OCI-M1 (cell line): Measurements from ENCODE around the gene B4GALT6.

Experiments used
- DNase-seq: peaks from one replicate; lab custom pipeline; 2025; lab: John Stamatoyannopoulos, UW

B4GALT6 gene

GRCh38 chr18:31633392-31634330 is 50.7 kb downstream of the B4GALT6 start:
- peak; percentile 25 for DNase-seq

- no peak for DNase-seq
These were observed 52.0 kb downstream of the B4GALT6 start for GRCh38 chr18:31632356-31632755.

- DNase-seq, result no peak
These were observed 52.9 kb downstream of the B4GALT6 start for GRCh38 chr18:31631526-31631925.

GRCh38 chr18:31630549-31630948 is 53.8 kb downstream of the B4GALT6 start:
- no peak for DNase-seq

- peak; percentile 7 for DNase-seq
These were observed 58.0 kb downstream of the B4GALT6 start for GRCh38 chr18:31626409-31626808.

GRCh38 chr18:31624892-31625640 is 59.3 kb downstream of the B4GALT6 start:
- DNase-seq, result peak; percentile 66

- DNase-seq, result no peak
These were observed 65.1 kb downstream of the B4GALT6 start for GRCh38 chr18:31619291-31619690.

GRCh38 chr18:31618801-31619200 is 65.6 kb downstream of the B4GALT6 start:
- no peak for DNase-seq

GRCh38 chr18:31617031-31617717 is 67.2 kb downstream of the B4GALT6 start:
- DNase-seq, result no peak

- no peak for DNase-seq
These were observed 67.8 kb downstream of the B4GALT6 start for GRCh38 chr18:31616586-31616985.

- DNase-seq, result no peak
These were observed 70.3 kb downstream of the B4GALT6 start for GRCh38 chr18:31614044-31614443.

GRCh38 chr18:31612124-31612523 is 72.3 kb downstream of the B4GALT6 start:
- no peak for DNase-seq

GRCh38 chr18:31611511-31611910 is 72.9 kb downstream of the B4GALT6 start:
- DNase-seq, result no peak

- DNase-seq, result peak; percentile 46
These were observed 73.8 kb downstream of the B4GALT6 start for GRCh38 chr18:31610286-31611205.

GRCh38 chr18:31609886-31610285 is 74.5 kb downstream of the B4GALT6 start:
- DNase-seq, result no peak

- DNase-seq, result no peak
These were observed 77.0 kb downstream of the B4GALT6 start for GRCh38 chr18:31607384-31607783.

GRCh38 chr18:31606265-31606664 is 78.1 kb downstream of the B4GALT6 start:
- DNase-seq, result no peak

- DNase-seq, result no peak
These were observed 81.1 kb downstream of the B4GALT6 start for GRCh38 chr18:31603315-31603714.

- DNase-seq, result no peak
These were observed 86.2 kb downstream of the B4GALT6 start for GRCh38 chr18:31598021-31598805.

- no peak for DNase-seq
These were observed 88.1 kb downstream of the B4GALT6 start for GRCh38 chr18:31596081-31596872.
